SJSA1 (cell line): ENCODE data around the gene DBNL. TPM values are rescaled to one million over a fixed set of nuclear protein-coding genes. Genes with fewer than 3 reads are reported as not detected.

Source experiments
- DNase-seq, 2 experiments: peaks; one replicate each; pipeline ENCODE4 v3.0.0-alpha.2; 2015 to 2020; ENCODE audit warnings: low spot score in 2 of 2, low read depth in 1 of 2
- H3K27ac ChIP-seq: fragments of 250-450 bp; sonication (Bioruptor Pico); 2 replicates; pipeline ENCODE4 v1.5.1; 2020; ENCODE audit warnings: mild to moderate bottlenecking, moderate library complexity
- H3K27me3 ChIP-seq: fragments of 250-450 bp; sonication (Bioruptor Pico); replicated peaks from 2 replicates; pipeline ENCODE4 v1.5.1; 2020; ENCODE audit warnings: mild to moderate bottlenecking, moderate library complexity
- H3K36me3 ChIP-seq: fragments of 250-450 bp; sonication (Bioruptor Pico); 2 replicates; pipeline ENCODE4 v1.5.1; 2020; ENCODE audit warnings: mild to moderate bottlenecking
- H3K4me1 ChIP-seq: fragments of 250-450 bp; sonication (Bioruptor Pico); replicated peaks from 2 replicates; pipeline ENCODE4 v1.6.1; 2021; ENCODE audit warnings: mild to moderate bottlenecking
- H3K4me3 ChIP-seq: fragments of 250-450 bp; sonication (Bioruptor Pico); 2 replicates; pipeline ENCODE4 v1.5.1; 2020; ENCODE audit warnings: mild to moderate bottlenecking
- H3K9me3 ChIP-seq: fragments of 250-450 bp; sonication (Bioruptor Pico); replicated peaks from 2 replicates; pipeline ENCODE4 v1.5.1; 2020; ENCODE audit warnings: mild to moderate bottlenecking
- total RNA-seq: library from RNA; depleted of rRNA; stranded (reverse); fragments of >200 nt; shearing (Covaris generic); gene quantifications from 2 replicates; pipeline ENCODE4 v1.2.3, GENCODE V29; 2014

The DBNL gene
- total RNA-seq, 1 experiment from 2014 or later = 183 TPM

DNA sequence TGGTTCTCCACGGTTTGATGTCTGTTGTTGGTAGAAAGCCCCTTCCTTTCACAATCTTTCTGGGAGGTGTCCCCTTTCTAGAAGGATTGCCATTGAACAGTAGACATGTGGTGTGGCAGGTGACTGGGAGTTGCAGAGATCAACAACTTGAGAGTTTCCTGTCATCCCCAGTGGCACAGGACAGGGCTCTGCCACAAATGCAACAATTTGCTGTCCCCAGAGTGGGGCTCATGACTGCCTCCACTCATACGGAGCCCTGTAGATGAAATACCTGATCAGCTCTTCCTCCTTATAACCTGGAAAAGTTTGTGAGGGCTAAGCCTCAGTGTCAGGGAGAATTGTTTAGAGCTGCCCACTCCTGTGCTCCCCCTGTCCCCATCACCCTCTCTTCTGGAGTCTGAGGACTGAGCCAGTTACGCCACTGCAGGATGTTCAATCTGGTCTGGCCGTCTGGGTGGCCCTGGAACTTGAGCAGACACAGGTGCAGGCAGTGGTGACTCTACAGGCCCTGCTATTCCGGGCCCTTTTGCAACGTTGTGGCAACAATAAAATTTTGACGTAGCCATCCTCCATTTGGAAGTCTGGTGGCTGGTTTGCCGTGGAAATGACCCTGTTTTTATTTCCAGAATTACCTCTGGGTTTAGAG lies 6.5 kb downstream of the DBNL start:
- Histone ChIP-seq H3K4me3 (no peak overlapping the region), H3K27me3 (no peaks in the 10 kb centered on the region), H3K4me1 (peaks cover 3% of the 10 kb centered on the region; the same call in 1 of the 2 replicates), H3K36me3 (peaks cover 89% of the 10 kb centered on the region), H3K9me3 (no peaks in the 10 kb centered on the region), H3K27ac (no peak overlapping the region)
- DNase-seq = no peak

DNA sequence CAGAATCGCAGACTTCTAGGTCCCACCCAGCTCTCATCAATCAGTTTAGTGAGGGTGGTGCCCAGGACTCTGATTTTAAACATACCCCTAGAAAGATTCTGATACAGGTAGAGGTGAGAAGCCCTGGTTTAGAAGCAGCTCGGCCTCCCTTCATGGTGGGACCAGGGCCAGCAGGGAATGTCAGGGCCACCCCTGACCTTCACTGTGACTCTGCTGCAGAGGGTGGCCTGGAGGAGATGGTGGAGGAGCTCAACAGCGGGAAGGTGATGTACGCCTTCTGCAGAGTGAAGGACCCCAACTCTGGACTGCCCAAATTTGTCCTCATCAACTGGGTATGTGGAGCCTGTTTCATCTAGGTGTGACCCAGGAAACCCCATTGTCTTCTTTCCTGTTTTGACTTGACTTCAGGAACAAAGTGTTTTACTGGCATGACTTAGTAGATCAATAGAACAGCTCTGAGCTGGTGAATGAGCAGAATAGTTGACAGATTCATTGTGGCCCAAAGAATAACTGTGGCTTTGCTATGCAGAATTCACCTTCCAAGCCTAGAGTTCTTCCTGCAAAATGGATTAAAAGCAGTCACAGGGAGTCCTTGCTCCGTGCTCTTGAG lies 7.2 kb downstream of the DBNL start:
- Histone ChIP-seq H3K4me3 (no peak overlapping the region), H3K27ac (no peak overlapping the region), H3K36me3 (peaks cover 89% of the 10 kb centered on the region)

DNA sequence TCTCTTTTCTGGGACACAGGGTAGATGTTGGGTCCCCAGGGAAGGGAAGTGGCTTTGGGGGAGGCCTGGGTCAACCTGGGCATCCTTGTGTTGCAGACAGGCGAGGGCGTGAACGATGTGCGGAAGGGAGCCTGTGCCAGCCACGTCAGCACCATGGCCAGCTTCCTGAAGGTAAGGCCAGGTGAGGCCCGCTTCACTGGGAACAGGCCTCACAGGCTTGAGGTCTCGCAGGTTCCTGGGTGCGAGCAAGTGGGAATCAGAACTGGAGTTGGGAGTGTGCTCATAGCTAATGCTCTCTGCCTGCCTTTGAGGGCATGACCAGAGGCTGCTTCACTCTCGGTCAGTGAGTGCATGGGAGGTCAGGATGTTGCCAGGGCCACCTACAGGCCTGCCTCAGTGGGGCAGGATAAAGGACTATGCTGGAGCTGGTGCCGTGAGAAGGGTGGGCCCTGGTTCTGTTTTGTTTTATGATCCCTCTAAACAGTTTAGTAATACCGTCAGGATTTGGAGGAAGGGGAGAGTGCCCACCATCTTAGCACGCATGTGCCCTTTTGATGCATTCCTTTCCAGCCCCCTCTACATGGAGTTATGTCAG lies 8.4 kb downstream of the DBNL start:
- Histone ChIP-seq H3K36me3 (peaks cover 92% of the 10 kb centered on the region), H3K4me1 (no peaks in the 10 kb centered on the region), H3K9me3 (no peaks in the 10 kb centered on the region), H3K27me3 (no peaks in the 10 kb centered on the region), H3K27ac (no peak overlapping the region), H3K4me3 (no peak overlapping the region)
- no peak for DNase-seq

More for the DNA sequence above, 7.2 kb downstream of the DBNL start:
- Histone ChIP-seq H3K27me3 (no peaks in the 10 kb centered on the region), H3K9me3 (no peaks in the 10 kb centered on the region), H3K4me1 (no peaks in the 10 kb centered on the region)
- DNase-seq = no peak

DNA sequence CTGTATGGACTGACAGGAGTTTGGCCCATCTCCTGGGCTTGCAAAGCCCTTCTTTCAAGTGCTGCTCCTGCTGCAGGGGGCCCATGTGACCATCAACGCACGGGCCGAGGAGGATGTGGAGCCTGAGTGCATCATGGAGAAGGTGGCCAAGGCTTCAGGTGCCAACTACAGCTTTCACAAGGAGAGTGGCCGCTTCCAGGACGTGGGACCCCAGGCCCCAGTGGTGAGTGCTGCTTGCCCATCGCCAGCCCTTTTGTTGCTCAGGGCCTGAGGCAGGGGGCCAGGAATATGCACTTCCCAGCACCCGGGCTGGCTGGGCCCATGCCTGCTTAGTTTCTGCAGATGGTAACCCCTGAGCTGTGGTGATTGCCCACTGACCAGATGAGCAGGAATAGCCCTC lies 12.2 kb downstream of the DBNL start:
- H3K36me3 ChIP-seq = peaks cover 94% of the 10 kb centered on the region
- no peaks in the 10 kb centered on the region for H3K27me3 ChIP-seq
- H3K4me3 ChIP-seq = no peak overlapping the region
- no peak overlapping the region for H3K27ac ChIP-seq
- no peaks in the 10 kb centered on the region for H3K9me3 ChIP-seq
- DNase-seq = no peak
- no peaks in the 10 kb centered on the region for H3K4me1 ChIP-seq

DNA sequence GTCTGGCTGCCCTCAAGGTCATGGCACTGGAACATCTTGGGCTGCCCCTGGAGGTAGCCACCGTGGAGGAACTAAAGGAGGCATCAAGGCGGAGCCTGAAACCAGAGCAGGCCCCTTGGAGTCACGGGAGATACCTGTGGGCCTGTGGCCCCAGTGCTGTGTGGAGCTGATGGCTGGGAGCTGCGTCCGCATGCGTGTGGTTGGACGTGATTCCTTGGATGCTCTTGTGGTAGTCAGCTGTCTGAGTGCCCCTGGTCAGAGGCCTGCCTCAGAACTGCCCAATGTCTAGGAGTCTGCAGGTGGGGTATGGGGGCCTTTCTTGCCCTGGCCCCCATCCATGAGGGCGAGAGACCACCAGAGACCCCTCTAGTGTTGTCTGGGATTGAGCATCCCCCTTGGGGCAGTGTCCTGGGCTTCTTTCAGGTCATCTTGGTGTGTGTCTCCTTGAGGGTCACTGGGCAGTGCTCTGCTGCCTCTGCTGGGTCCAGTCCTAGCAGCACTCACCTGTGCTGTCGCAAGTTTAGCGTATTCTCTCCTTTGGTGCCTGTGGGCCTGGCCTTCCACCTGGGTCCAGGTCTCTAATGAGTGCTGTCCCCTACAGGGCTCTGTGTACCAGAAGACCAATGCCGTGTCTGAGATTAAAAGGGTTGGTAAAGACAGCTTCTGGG lies 12.8 kb downstream of the DBNL start:
- no peak overlapping the region for H3K4me3 ChIP-seq
- no peak for DNase-seq
- H3K36me3 ChIP-seq = peaks cover 95% of the 10 kb centered on the region
- H3K27ac ChIP-seq = no peak overlapping the region
- H3K27me3 ChIP-seq = no peaks in the 10 kb centered on the region
- no peaks in the 10 kb centered on the region for H3K4me1 ChIP-seq
- H3K9me3 ChIP-seq = no peaks in the 10 kb centered on the region

DNA sequence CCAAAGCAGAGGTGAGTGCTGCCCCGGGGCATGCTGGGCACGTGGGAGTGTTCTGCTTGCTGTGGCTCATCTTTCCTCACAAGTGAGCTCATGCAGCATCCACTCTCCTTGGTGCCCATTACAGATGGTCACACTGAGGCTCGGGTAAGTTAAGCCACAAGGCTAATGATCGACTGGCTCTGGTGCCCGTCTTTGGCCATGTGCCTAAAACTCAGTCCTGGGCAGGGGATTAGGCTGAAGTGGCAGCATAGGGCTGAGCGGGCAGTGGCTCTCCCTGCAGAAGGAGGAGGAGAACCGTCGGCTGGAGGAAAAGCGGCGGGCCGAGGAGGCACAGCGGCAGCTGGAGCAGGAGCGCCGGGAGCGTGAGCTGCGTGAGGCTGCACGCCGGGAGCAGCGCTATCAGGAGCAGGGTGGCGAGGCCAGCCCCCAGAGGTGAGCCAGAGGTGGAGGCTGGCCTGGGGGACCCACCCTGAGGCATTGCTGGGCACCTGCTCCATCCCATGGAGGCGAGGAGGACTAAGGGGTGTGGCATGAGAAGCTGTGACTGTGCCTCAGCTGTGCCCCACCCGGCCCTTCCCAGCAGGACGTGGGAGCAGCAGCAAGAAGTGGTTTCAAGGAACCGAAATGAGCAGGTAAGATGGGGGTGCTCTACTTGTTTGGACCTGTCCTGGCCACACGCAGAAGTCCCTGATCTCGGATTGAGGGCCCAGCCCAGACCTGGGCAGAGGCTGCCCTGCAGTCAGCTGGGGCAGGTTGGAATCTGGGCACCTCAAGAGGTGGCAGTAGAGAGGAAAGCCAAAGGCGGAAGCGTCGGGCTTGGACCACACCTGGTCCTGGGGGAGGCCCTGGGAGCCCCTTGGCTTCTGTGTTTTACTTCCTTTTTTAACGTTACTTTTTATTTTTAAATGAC lies 13.6 kb downstream of the DBNL start:
- Histone ChIP-seq H3K4me1 (no peaks in the 10 kb centered on the region), H3K4me3 (no peak overlapping the region), H3K36me3 (peaks cover 92% of the 10 kb centered on the region), H3K9me3 (no peaks in the 10 kb centered on the region), H3K27me3 (no peaks in the 10 kb centered on the region), H3K27ac (no peak overlapping the region)
- no peak for DNase-seq

DNA sequence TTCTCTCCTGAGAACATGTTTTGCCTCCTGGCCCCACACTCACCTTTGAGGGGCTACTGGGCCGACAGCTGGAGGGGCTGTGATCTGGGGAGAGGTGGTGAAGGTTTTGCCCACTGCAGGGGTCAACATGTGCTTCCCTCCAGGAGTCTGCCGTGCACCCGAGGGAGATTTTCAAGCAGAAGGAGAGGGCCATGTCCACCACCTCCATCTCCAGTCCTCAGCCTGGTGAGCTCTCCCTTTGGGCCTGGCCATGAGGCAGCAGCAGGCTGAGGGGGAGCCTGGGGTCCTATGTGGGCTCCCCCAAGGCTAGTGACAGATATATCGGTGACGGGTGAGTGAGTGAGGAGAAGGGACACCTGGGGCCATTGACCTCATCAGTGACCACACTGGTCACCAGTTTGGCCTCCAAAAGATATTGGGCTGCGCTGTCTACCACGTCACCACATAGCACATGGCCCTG lies 14.3 kb downstream of the DBNL start:
- Histone ChIP-seq H3K27me3 (no peaks in the 10 kb centered on the region), H3K4me1 (no peaks in the 10 kb centered on the region), H3K36me3 (peaks cover 87% of the 10 kb centered on the region), H3K9me3 (no peaks in the 10 kb centered on the region), H3K27ac (no peak overlapping the region), H3K4me3 (no peak overlapping the region)
- DNase-seq = no peak

DNA sequence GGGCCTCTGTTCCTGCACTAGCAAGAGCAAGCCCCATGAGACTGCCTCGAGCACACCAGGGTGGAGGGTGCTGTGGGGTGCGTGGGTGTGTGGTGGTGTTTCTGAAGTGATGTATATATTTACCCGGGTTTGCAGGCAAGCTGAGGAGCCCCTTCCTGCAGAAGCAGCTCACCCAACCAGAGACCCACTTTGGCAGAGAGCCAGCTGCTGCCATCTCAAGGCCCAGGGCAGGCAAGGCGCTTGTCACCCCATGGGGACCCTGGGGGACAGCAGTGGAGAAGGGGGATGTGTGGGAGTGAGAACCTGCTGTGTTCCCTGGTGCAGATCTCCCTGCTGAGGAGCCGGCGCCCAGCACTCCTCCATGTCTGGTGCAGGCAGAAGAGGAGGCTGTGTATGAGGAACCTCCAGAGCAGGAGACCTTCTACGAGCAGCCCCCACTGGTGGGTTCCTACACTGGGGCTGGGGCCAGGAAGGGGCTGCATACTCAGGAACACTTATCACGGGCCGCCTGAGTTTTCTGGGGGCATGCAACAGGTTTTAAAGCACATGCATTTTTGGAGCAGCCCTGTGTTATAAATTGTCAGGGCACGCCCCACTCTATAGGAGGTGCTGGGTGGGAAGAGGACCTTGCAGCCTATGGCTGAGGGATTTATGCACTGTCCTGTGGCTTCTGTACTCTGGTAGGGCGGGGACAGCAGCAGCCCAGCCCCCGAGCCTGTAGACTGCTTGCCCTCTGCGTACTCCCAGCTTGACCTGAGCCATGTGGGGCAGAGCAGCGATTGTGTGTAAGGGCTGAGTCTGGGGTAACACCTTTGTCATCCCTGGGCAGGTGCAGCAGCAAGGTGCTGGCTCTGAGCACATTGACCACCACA lies 15.0 kb downstream of the DBNL start:
- Histone ChIP-seq H3K27me3 (no peaks in the 10 kb centered on the region), H3K36me3 (peaks cover 81% of the 10 kb centered on the region), H3K4me1 (no peaks in the 10 kb centered on the region), H3K9me3 (no peaks in the 10 kb centered on the region), H3K27ac (no peak overlapping the region), H3K4me3 (no peak overlapping the region)
- DNase-seq = no peak

DNA sequence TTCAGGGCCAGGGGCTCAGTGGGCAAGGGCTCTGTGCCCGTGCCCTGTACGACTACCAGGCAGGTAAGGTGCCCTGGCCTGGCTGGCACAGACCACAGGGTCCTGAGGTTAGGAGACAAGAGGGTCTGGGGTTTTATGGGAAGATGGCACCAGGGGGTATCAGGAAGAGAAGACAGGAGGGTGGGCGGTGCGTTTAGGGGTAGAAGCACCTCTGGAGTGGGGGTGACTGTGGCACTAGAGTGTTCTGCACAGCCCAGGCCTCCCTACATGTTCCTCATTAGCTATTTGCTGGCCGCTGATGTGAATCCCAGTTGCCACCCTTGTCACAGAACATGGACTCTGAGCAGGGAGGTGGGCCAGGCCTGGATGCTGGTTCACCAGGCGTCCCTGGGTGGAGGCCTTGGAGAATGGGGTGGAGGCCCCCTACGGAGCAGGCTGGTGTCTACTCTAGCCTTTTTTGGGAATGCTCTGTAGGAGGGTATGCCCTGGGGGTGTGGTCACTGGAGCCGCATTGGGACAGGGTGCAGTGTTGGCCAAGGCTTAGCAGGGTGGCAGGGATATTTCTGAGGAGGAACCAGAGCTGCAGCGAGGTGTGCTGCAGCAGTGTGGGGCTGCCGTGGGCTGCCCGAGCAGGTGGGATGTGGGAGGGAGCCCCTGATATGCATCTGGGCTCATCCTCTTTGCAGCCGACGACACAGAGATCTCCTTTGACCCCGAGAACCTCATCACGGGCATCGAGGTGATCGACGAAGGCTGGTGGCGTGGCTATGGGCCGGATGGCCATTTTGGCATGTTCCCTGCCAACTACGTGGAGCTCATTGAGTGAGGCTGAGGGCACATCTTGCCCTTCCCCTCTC lies 15.8 kb downstream of the DBNL start:
- Histone ChIP-seq H3K27ac (no peak overlapping the region), H3K36me3 (peaks cover 72% of the 10 kb centered on the region), H3K27me3 (no peaks in the 10 kb centered on the region), H3K4me1 (no peaks in the 10 kb centered on the region), H3K9me3 (no peaks in the 10 kb centered on the region), H3K4me3 (no peak overlapping the region)
- DNase-seq = no peak

DNA sequence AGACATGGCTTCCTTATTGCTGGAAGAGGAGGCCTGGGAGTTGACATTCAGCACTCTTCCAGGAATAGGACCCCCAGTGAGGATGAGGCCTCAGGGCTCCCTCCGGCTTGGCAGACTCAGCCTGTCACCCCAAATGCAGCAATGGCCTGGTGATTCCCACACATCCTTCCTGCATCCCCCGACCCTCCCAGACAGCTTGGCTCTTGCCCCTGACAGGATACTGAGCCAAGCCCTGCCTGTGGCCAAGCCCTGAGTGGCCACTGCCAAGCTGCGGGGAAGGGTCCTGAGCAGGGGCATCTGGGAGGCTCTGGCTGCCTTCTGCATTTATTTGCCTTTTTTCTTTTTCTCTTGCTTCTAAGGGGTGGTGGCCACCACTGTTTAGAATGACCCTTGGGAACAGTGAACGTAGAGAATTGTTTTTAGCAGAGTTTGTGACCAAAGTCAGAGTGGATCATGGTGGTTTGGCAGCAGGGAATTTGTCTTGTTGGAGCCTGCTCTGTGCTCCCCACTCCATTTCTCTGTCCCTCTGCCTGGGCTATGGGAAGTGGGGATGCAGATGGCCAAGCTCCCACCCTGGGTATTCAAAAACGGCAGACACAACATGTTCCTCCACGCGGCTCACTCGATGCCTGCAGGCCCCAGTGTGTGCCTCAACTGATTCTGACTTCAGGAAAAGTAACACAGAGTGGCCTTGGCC lies 16.6 kb downstream of the DBNL start:
- Histone ChIP-seq H3K4me3 (no peak overlapping the region), H3K27ac (no peak overlapping the region), H3K36me3 (peaks cover 64% of the 10 kb centered on the region), H3K4me1 (no peaks in the 10 kb centered on the region), H3K27me3 (no peaks in the 10 kb centered on the region; the same call in 1 of the 2 replicates), H3K9me3 (no peaks in the 10 kb centered on the region)
- DNase-seq = no peak

DNA sequence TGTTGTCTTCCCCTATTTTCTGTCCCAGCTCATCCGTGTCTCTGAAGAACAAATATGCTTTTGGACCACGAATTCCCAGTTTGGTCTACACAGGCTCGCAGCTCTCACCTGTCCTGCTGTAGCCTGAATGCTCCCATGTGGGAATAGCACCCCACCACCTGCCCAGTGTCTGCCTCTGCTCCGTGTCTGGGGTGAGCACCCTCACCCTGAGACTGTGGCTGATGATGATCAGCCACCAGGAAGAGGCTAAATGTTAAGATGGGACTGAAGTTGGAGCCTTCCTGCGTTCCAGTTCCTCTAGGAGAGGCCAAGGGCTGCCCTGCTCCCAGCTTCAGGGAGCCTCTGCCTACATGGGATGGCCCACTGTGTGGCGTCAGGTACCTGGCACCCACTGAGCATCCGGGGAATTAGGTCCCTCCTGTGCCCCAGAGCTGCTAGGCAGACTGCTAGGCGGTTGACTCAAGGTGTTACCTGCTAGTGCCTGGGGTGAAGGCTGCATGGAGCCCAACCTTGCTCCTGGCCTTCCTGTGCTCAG lies 17.2 kb downstream of the DBNL start:
- no peak overlapping the region for H3K27ac ChIP-seq
- no peaks in the 10 kb centered on the region for H3K9me3 ChIP-seq
- H3K4me1 ChIP-seq = no peaks in the 10 kb centered on the region
- no peak for DNase-seq
- H3K27me3 ChIP-seq = no peaks in the 10 kb centered on the region; the same call in 1 of the 2 replicates
- H3K4me3 ChIP-seq = no peak overlapping the region
- H3K36me3 ChIP-seq = peaks cover 58% of the 10 kb centered on the region
